HCT116 (cell line): ENCODE measurements around the gene ZDHHC23. TPM values are rescaled to one million over a fixed set of nuclear protein-coding genes. Genes with fewer than 3 reads are reported as not detected.

Experiments used
- ATAC-seq: fragments of 200-7000 bp; cut with Tn5 transposase; 2 replicates; pipeline ENCODE4 v1.9.1; 2020; ENCODE audit warnings: mild to moderate bottlenecking, moderate library complexity
- BruUV-seq: library from RNA; stranded (reverse); fragments of 400-500 nt; replicated peaks from 2 replicates; lab custom pipeline; 2021; lab: Mats Ljungman, UMichigan
- CTCF ChIA-PET: fragments of 300-600 bp; sonication (Branson Sonifier 250); formaldehyde crosslinking; loops from one replicate; lab custom pipeline; 2021; ENCODE audit warnings: antibody characterized with exemption; lab: Charles Lee
- POLR2A ChIA-PET: fragments of 300-600, 350-600 bp; sonication (Branson Sonifier 250); formaldehyde crosslinking; loops from one replicate; lab custom pipeline; 2021; ENCODE audit warnings: antibody characterized with exemption; lab: Charles Lee
- RAD21 ChIA-PET, 2 experiments: fragments of 300-600 bp; sonication (Branson Sonifier 250); formaldehyde crosslinking; loops; one replicate each; lab custom pipeline; 2023; ENCODE audit warnings: low total read pairs in 2 of 2; ENCODE audit not compliant: uncharacterized antibody in 2 of 2, unreplicated experiment in 2 of 2, low non-redundant PET in 1 of 2; lab: Charles Lee
- DNase-seq: peaks from one replicate; pipeline ENCODE4 v3.0.0-alpha.2; 2010; ENCODE audit warnings: low read depth, low spot score
- H2AFZ ChIP-seq: fragments of 200-600 bp; shearing (Covaris generic), sonication (generic); 2 replicates; pipeline ENCODE4 v1.6.1; 2017; ENCODE audit warnings: low read depth, mixed run types, mixed read lengths, antibody characterized with exemption, low read length; ENCODE audit not compliant: poor library complexity, severe bottlenecking
- H3K27ac ChIP-seq: 2 replicates; pipeline ENCODE4 v1.5.1; 2012; ENCODE audit warnings: low read depth, low read length
- H3K27me3 ChIP-seq: fragments of 200-600 bp; sonication (generic); 2 replicates; pipeline ENCODE4 v1.6.1; 2016; ENCODE audit warnings: mixed run types, low read length, mixed read lengths; ENCODE audit not compliant: insufficient read depth
- H3K36me3 ChIP-seq, 2 experiments: fragments of 200-500 bp in 1 of 2; fragments of 200-600 bp in 1 of 2; sonication (Bioruptor generic) in 1 of 2; sonication (generic) in 1 of 2; 2 replicates each; pipeline versions ENCODE4 v1.5.1 to v1.6.1; 2014 to 2016; ENCODE audit warnings: low read length in 2 of 2, inconsistent platforms in 1 of 2, mixed read lengths in 1 of 2, mixed run types in 1 of 2; ENCODE audit not compliant: insufficient read depth in 2 of 2, control insufficient read depth in 1 of 2
- H3K4me1 ChIP-seq, 2 experiments: fragments of 200-600 bp in 1 of 2; sonication (generic) in 1 of 2; 2 replicates each; pipeline versions ENCODE4 v1.5.1 to v1.6.1; 2012 to 2017; ENCODE audit warnings: low read length in 2 of 2, inconsistent platforms in 1 of 2, mild to moderate bottlenecking in 1 of 2, mixed read lengths in 1 of 2, mixed run types in 1 of 2, moderate library complexity in 1 of 2; ENCODE audit not compliant: insufficient read depth in 2 of 2, control insufficient read depth in 1 of 2
- H3K4me2 ChIP-seq: fragments of 200-600 bp; sonication (generic); 2 replicates; pipeline ENCODE4 v1.6.1; 2017; ENCODE audit warnings: mixed run types, low read length, mixed read lengths
- H3K4me3 ChIP-seq, 2 experiments: fragments of 200-600 bp in 1 of 2; sonication (generic) in 1 of 2; replicated peaks in 1 of 2; 2 replicates each; pipeline ENCODE4 v1.5.1; 2011 to 2016; ENCODE audit warnings: low read length in 2 of 2, control low read depth in 1 of 2, low read depth in 1 of 2, mild to moderate bottlenecking in 1 of 2, mixed read lengths in 1 of 2, mixed run types in 1 of 2
- H3K79me2 ChIP-seq: fragments of 200-600 bp; sonication (generic); 2 replicates; pipeline ENCODE4 v1.6.1; 2017; ENCODE audit warnings: mild to moderate bottlenecking, mixed run types, low read length, moderate library complexity, mixed read lengths; ENCODE audit not compliant: insufficient read depth
- H3K9ac ChIP-seq: fragments of 200-600 bp; sonication (generic); 2 replicates; pipeline ENCODE4 v1.6.1; 2016; ENCODE audit warnings: low read length, mixed read lengths
- H3K9me2 ChIP-seq: fragments of 200-600 bp; sonication (generic), shearing (Covaris generic); 2 replicates; pipeline ENCODE4 v1.6.1; 2017; ENCODE audit warnings: mixed run types, mild to moderate bottlenecking, moderate library complexity; ENCODE audit not compliant: insufficient read depth
- H3K9me3 ChIP-seq, 2 experiments: fragments of 200-500 bp in 1 of 2; fragments of 200-600 bp in 1 of 2; sonication (Bioruptor generic) in 1 of 2; sonication (generic) in 1 of 2; 2 replicates each; pipeline ENCODE4 v1.6.1; 2014 to 2017; ENCODE audit warnings: low read length in 2 of 2, mixed read lengths in 2 of 2, inconsistent platforms in 1 of 2, low read depth in 1 of 2, mild to moderate bottlenecking in 1 of 2, mixed run types in 1 of 2, moderate library complexity in 1 of 2; ENCODE audit not compliant: control insufficient read depth in 1 of 2, insufficient read depth in 1 of 2
- H4K20me1 ChIP-seq: fragments of 200-600 bp; sonication (generic), shearing (Covaris generic); 2 replicates; pipeline ENCODE4 v1.6.1; 2017; ENCODE audit warnings: mixed run types, mild to moderate bottlenecking, moderate library complexity; ENCODE audit not compliant: insufficient read depth
- ATF3 ChIP-seq: IDR thresholded peaks from 2 replicates; pipeline ENCODE4 v1.6.1; 2012
- CBX3 ChIP-seq: IDR thresholded peaks from 2 replicates; pipeline ENCODE4 v1.6.1; 2012; ENCODE audit warnings: low read depth
- CEBPB ChIP-seq: IDR thresholded peaks from 2 replicates; pipeline ENCODE4 v1.6.1; 2012; ENCODE audit warnings: low read depth
- CTCF ChIP-seq, 3 experiments: fragments of 200-600 bp in 1 of 3; sonication (generic) in 1 of 3; IDR thresholded peaks in 2 of 3; conservative IDR thresholded peaks in 1 of 3; 2 replicates each; pipeline ENCODE4 v1.5.1; 2012 to 2017; ENCODE audit warnings: low read depth in 2 of 3, low read length in 2 of 3, antibody characterized with exemption in 1 of 3, borderline replicate concordance in 1 of 3, control low read depth in 1 of 3, mild to moderate bottlenecking in 1 of 3, mixed read lengths in 1 of 3, mixed run types in 1 of 3, moderate library complexity in 1 of 3; ENCODE audit not compliant: insufficient read depth in 1 of 3
- ELF1 ChIP-seq: IDR thresholded peaks from 2 replicates; pipeline ENCODE4 v1.6.1; 2012; ENCODE audit warnings: low read depth, borderline replicate concordance
- EZH2 ChIP-seq: fragments of 200-600 bp; sonication (generic); IDR thresholded peaks from 2 replicates; pipeline ENCODE4 v1.6.1; 2017; ENCODE audit warnings: antibody characterized with exemption, mixed run types
- EZH2phosphoT487 ChIP-seq: fragments of 200-600 bp; IDR thresholded peaks from 2 replicates; pipeline ENCODE4 v1.6.1; 2018; ENCODE audit warnings: antibody characterized with exemption, borderline replicate concordance
- MAX ChIP-seq: IDR thresholded peaks from 2 replicates; pipeline ENCODE4 v1.6.1; 2012
- POLR2AphosphoS5 ChIP-seq: IDR thresholded peaks from 2 replicates; pipeline ENCODE4 v1.6.1; 2011; ENCODE audit warnings: mild to moderate bottlenecking, low read depth, low read length, moderate library complexity
- RAD21 ChIP-seq: IDR thresholded peaks from 2 replicates; pipeline ENCODE4 v1.6.1; 2012; ENCODE audit warnings: low read depth, mild to moderate bottlenecking
- SIN3A ChIP-seq: IDR thresholded peaks from 2 replicates; pipeline ENCODE4 v1.6.1; 2012; ENCODE audit warnings: low read depth
- TCF7L2 ChIP-seq: IDR thresholded peaks from 2 replicates; pipeline ENCODE4 v1.7.0; 2011; ENCODE audit warnings: borderline replicate concordance, inconsistent platforms; ENCODE audit not compliant: insufficient read depth, insufficient read length; ENCODE audit errors: extremely low read depth
- ZFX ChIP-seq: fragments of 450-650 bp; IDR thresholded peaks from 2 replicates; pipeline ENCODE4 v1.6.1; 2017
- ZNF274 ChIP-seq: fragments of 200-500 bp; sonication (Bioruptor generic); IDR thresholded peaks from 2 replicates; pipeline ENCODE4 v1.6.1; 2014; ENCODE audit warnings: mild to moderate bottlenecking, low read depth, low read length, inconsistent platforms
- intact Hi-C: fragments of 100-400 bp; cut with micrococcal nuclease; formaldehyde crosslinking; loops from 2 replicates; pipeline ENCODE4 v1.10.0; 2022
- total RNA-seq: library from RNA; stranded (reverse); gene quantifications from one replicate; pipeline ENCODE4 v1.2.1, GENCODE V29; 2021; ENCODE audit not compliant: unreplicated experiment

The ZDHHC23 gene
- total RNA-seq, 1 experiment from 2014 or later = 22.8 TPM

- no peaks in the 10 kb centered on the region for H3K79me2 ChIP-seq
- no peak for TF ChIP-seq CEBPB
- no peak for TF ChIP-seq CTCF (IDR thresholded peaks at IDR 0.05 in 2 of 3, conservative IDR thresholded peaks at IDR 0.05 in 1 of 3; ENCODE audit: borderline replicate concordance in 1 of 3, insufficient read depth in 1 of 3, low read depth in 2 of 3, low read length in 2 of 3)
- no peak for TF ChIP-seq EZH2
- no peak for TF ChIP-seq MAX
- no peak for TF ChIP-seq EZH2phosphoT487
- TF ChIP-seq ZFX = no peak
- TF ChIP-seq POLR2AphosphoS5 = no peak
- TF ChIP-seq ELF1 = no peak
- no peak for TF ChIP-seq RAD21
- no peak for TF ChIP-seq ATF3
- no peak for TF ChIP-seq CBX3
- no peak for TF ChIP-seq SIN3A
- TF ChIP-seq ZNF274 = no peak
- TF ChIP-seq TCF7L2 = no peak
- H3K9me3 ChIP-seq = no peaks in the 10 kb centered on the region
- ATAC-seq = no peak
- H4K20me1 ChIP-seq = no peaks in the 10 kb centered on the region
- no peaks in the 10 kb centered on the region for H3K27me3 ChIP-seq
- H2AFZ ChIP-seq = peak overlapping the region; percentile 81
- peak overlapping the region; percentile 58 to 69 for H3K4me3 ChIP-seq
- no peak for DNase-seq
- H3K9me2 ChIP-seq = no peaks in the 10 kb centered on the region
- ChIA-PET RAD21 (no interaction called here), POLR2A (no interaction called here), CTCF (no interaction called here)
- intact Hi-C loops = no loop called here
- H3K36me3 ChIP-seq = no peaks in the 10 kb centered on the region
- H3K4me2 ChIP-seq = peak overlapping the region; percentile 91
- BruUV-seq = no TSS peak
- peak overlapping the region; percentile 61 for H3K9ac ChIP-seq
- H3K4me1 ChIP-seq = peaks cover 6 to 19% of the 10 kb centered on the region in 2 experiments; a peak in 3 of 4 replicates
- H3K27ac ChIP-seq = peak overlapping the region; percentile 69; the same call in 1 of the 2 replicates
Measured at GRCh38 chr3:113946831-113947230, 982 bp upstream of the ZDHHC23 start.
